HS-5 (cell line): ENCODE data around the gene IRAK1BP1.
A peak's percentile ranks its signal among the peaks of the same experiment; 100 is the strongest.
"Not testable (repeated sequence)": the region's sequence is repeated elsewhere in the genome, so short reads cannot be mapped to it uniquely, and the experiment has no call there.

Experiments
- DNase-seq: peaks from one replicate; pipeline ENCODE4 v3.0.0-alpha.2; 2012; ENCODE audit warnings: low read depth

IRAK1BP1 gene

GRCh38 chr6:78889901-78890300, 22.6 kb downstream of the IRAK1BP1 start:
- DNase-seq: not testable (repeated sequence)

DNA sequence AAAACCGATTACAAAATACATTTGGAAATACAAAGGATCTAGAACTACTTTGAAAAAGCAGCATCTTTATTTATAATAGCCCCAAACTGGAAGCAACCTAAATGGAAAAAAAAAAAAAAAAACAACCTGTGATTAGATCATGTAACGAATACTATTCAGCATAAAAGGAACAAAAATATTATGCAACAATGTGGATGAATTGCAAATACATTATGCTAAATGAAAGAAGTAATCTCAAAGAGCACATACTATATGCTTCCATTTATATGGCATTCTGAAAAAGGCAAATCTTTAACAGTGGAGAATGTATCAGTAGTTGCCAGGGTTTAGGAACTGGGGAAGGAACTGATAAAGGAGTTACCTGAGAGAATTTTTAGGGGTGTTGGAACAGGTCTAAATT, 28.9 kb downstream of the IRAK1BP1 start:
- DNase-seq: no peak

DNA sequence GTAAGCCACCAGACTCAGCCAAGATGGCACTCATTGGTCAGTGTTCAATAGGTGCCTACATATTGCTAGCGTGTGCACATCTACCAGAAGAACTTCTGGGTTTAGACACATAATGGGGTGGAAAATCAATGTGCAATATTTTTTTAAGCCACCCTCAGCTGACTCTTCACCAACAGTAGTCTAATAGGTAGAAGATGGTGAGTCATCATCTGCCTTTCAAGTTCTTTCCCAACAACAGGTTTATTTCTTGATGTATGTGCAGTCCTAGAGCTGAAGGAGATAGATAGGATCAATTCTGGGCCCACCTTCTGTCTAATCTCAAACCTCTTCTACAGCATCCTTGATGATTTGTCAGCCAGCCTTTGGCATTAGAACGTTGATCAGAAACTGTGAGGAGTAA, 41.3 kb downstream of the IRAK1BP1 start:
- DNase-seq: no peak

DNA sequence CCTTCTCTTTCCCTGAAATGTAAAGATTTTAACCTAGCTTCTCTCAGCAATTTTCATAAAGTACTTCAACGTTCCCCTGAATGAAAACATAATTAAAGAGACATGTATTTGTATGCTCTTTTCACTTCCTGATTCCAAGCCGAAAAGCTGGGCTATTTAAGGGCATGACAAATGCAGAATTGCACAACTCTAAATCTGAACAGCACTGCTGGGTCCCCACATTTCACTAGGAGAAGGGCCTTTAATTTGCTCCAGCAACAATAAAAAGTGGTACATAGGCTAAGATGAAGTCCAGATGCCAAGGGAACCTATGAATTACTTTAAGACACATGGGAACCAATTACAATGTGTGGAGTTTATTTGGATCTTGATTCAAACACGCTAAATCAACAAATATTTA, 42.0 kb downstream of the IRAK1BP1 start:
- DNase-seq: peak; percentile 30

- DNase-seq: no peak
Measured at GRCh38 chr6:78910010-78910409, 42.7 kb downstream of the IRAK1BP1 start.

- DNase-seq: no peak
Measured at GRCh38 chr6:78910591-78911171, 43.3 kb downstream of the IRAK1BP1 start.

DNA sequence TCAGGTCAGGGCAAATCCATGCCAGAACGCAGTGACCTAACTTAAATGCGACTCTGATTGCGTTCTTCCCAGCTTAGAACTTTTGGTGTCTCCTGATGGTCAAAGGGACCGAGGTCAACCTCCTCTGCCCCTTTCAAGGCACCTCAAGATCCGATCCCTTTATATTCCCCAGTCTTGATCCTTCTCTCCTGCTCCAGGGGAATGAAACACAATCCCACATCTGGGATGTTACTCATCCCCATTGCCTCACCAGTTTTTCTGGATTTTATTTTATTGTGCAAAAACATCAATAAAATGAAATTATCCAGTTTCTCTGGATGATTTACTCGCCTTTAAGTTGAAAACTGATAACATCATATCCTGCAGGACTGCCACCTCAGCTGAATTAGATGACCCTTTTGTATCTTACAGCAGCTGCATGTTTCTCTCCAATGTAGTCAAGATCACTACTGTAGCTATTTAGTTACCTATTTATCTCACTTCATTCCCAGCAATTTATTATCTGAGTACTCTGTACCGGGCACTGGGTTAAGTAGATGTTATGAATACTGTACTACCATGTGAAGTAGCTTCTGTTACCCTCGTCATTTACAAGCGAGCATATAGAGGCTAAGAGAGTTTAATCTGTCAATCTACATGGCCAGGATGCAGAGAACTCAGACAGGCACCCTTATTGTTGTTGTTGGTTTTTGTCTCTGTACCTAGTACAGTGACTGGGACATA, 44.0 kb downstream of the IRAK1BP1 start:
- DNase-seq: no peak

GRCh38 chr6:78916411-78916810, 49.1 kb downstream of the IRAK1BP1 start:
- no peak for DNase-seq

GRCh38 chr6:78917788-78918187, 50.4 kb downstream of the IRAK1BP1 start:
- DNase-seq: no peak

DNA sequence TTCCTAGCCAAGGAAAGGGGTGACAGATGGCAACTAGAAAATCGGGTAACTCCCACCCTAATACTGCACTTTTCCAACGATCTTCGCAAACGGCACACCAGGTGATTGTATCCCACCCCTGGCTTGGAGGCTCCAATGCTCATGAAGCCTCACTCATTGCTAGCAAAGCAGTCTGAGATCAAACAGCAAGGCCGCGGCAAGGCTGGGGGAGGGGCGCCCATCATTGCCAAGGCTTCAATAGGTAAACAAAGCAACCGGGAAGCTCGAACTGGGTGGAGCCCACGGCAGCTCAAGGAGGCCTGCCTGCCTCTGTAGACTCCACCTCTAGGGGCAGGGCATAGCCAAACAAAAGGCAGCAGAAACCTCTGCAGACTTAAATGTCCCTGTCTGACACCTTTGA, 53.8 kb downstream of the IRAK1BP1 start:
- not testable (repeated sequence) for DNase-seq

GRCh38 chr6:78925317-78925716, 58.0 kb downstream of the IRAK1BP1 start:
- no peak for DNase-seq

GRCh38 chr6:78935553-78935952, 68.2 kb downstream of the IRAK1BP1 start:
- no peak for DNase-seq

DNA sequence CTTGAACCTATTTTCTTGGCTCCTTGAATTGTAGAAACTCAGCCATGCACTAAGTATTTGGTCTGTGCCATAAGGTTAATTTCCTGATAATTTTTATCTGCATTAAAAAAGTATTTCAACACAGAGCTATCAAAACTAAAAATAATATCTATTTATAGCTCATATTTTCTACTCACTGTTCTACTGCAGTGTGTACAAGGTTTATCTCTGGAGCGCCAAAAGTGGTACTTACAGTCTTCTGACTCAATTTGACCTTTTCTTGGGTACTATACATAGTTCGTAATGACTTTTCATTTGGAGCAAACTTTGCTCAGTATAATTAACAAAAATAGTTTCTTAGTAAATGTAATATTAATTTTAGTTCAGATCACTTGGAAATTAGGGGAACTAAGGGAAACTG, 69.2 kb downstream of the IRAK1BP1 start:
- DNase-seq: no peak

GRCh38 chr6:78942446-78942845, 75.1 kb downstream of the IRAK1BP1 start:
- peak; percentile 19 for DNase-seq

DNA sequence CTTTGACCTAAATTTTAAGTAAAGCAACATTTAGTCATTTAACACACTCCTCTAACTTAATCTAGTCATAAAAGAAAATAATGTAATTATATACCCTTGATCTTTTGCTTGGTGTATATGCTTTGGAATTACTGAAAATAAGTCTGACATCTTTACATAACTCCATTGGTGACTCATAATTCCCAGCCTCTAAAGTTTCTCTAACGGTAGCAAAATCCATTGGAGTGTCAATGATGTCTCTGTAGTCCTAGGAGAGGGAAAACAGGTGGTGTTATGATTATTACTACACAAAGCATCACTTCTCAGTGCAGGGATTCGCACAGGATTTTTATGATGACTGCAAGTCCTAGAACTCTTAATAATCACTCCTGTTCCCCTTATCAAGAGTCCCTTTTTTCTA, 80.2 kb downstream of the IRAK1BP1 start:
- DNase-seq: no peak

GRCh38 chr6:78947962-78948361, 80.6 kb downstream of the IRAK1BP1 start:
- DNase-seq: peak; percentile 22

- no peak for DNase-seq
Measured at GRCh38 chr6:78948785-78949184, 81.4 kb downstream of the IRAK1BP1 start.

GRCh38 chr6:78952362-78952761, 85.0 kb downstream of the IRAK1BP1 start:
- no peak for DNase-seq
